ENCODE measurements around the gene MICAL1. TPM values are rescaled to one million over a fixed set of nuclear protein-coding genes. Genes with fewer than 3 reads are reported as not detected.
A peak's percentile ranks its signal among the peaks of the same experiment; 100 is the strongest.

MICAL1 gene
- total RNA-seq, 1 experiment from 2014 or later: 9.1 TPM

GRCh38 chr6:109456111-109456583 lies 575 bp upstream of the MICAL1 start:
- H3K36me3 ChIP-seq (ENCODE audit: low read depth, low read length): 0 out of 2 replicates have a peak, but pooled peaks cover under 1% of the 10 kb centered on the region
- peak overlapping the region; percentile 84 for H3K4me3 ChIP-seq (ENCODE audit: low read length)
- H3K9me2 ChIP-seq (replicated peaks; ENCODE audit: low read length): no peaks in the 10 kb centered on the region
- no peak for TF ChIP-seq EZH2phosphoT487 (IDR thresholded peaks at IDR 0.05; ENCODE audit: borderline replicate concordance, low read length)
- no peak for TF ChIP-seq EZH2 (IDR thresholded peaks at IDR 0.05; ENCODE audit: low read length, unreplicated experiment)
- no peaks in the 10 kb centered on the region for H3K79me2 ChIP-seq (ENCODE audit: low read length)
- H3K27ac ChIP-seq (ENCODE audit: low read length): no peak overlapping the region
- H3K27me3 ChIP-seq (ENCODE audit: low read length): no peaks in the 10 kb centered on the region
- peaks cover 18% of the 10 kb centered on the region; the same call in 1 of the 2 replicates for H3K4me1 ChIP-seq (ENCODE audit: insufficient read depth, low read length)
- no TSS peak for BruUV-seq (replicated peaks)
- no peak for DNase-seq
- H3K9ac ChIP-seq (ENCODE audit: low read length): peak overlapping the region; percentile 54
- peak overlapping the region; percentile 92 for H3K4me2 ChIP-seq (ENCODE audit: low read length)
- H3K9me3 ChIP-seq (ENCODE audit: low read length): no peaks in the 10 kb centered on the region
- no peaks in the 10 kb centered on the region for H4K20me1 ChIP-seq (ENCODE audit: low read length)
- ChIA-PET POLR2A (ENCODE audit: unreplicated experiment) (no interaction called here), CTCF (no interaction called here)
- no peak; the same call in 1 of the 2 replicates for ATAC-seq
- peak overlapping the region; percentile 84 for H2AFZ ChIP-seq (ENCODE audit: low read length)
- intact Hi-C loops (cut with micrococcal nuclease): no loop called here
- H3F3A ChIP-seq (ENCODE audit: low read length, unreplicated experiment): no peaks in the 10 kb centered on the region

DNA sequence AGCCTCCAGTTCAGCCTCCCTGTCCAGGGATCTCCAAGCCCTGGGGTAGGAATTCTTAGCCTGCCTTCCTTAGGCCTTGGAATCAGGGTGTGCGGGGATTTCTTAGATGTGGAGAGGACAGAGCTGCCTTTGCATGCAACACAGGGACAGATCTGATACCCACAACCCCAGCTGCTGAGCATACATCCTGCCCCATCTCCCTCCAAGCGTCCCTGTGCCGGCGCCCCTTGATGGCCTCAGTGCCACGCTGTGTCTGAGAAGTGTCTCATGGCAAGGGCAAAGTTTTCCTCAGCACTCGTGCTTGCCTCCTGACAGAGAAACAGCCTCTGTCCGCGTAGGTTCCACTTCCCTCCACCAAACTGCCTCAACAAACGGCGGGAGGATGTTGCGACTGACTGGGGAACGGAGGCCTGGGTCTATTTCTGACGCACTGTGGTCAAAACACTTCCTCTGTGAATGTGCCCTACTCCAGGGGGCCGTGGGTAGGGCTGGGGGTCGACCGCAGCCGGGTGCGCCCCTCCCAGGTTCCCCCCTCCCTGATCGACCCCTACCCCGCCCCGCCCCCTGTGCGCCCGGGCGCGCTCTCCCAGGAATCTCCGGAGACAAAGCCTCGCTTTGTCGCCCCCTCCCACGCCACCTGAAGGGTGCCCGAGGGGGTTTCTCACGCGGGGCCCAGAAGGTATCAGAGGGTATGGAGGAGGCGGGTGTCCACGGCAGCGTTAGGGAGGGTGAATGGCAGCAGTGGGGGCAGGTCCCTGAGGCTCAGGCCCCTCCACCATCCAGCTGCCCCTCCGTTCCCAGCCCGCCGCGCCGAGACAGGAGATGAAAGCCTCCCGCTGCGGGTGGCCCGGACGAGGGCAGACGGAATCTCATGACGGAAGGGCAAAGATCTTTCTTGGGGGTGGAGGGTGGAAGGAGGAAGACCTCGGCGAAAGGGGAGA lies 806 bp downstream of the MICAL1 start:
- Histone ChIP-seq H3F3A (ENCODE audit: low read length, unreplicated experiment) (no peaks in the 10 kb centered on the region), H3K27ac (ENCODE audit: low read length) (no peak overlapping the region), H3K4me3 (ENCODE audit: low read length) (peak overlapping the region; percentile 84), H3K4me1 (ENCODE audit: insufficient read depth, low read length) (peaks cover 18% of the 10 kb centered on the region; the same call in 1 of the 2 replicates), H3K4me2 (ENCODE audit: low read length) (peak overlapping the region; percentile 89), H3K9ac (ENCODE audit: low read length) (peak overlapping the region; percentile 60), H2AFZ (ENCODE audit: low read length) (peak overlapping the region; percentile 89), H3K36me3 (ENCODE audit: low read depth, low read length) (no peaks in the 10 kb centered on the region), H3K79me2 (ENCODE audit: low read length) (no peaks in the 10 kb centered on the region), H3K27me3 (ENCODE audit: low read length) (no peaks in the 10 kb centered on the region), H3K9me3 (ENCODE audit: low read length) (no peaks in the 10 kb centered on the region), H4K20me1 (ENCODE audit: low read length) (no peaks in the 10 kb centered on the region), H3K9me2 (replicated peaks; ENCODE audit: low read length) (no peaks in the 10 kb centered on the region)
- BruUV-seq (replicated peaks): TSS peak; percentile 24
- DNase-seq (no peak), ATAC-seq (peak; percentile 6)
- TF ChIP-seq CTCF (conservative IDR thresholded peaks at IDR 0.05; ENCODE audit: low read depth, low read length) (no peak), EZH2 (IDR thresholded peaks at IDR 0.05; ENCODE audit: low read length, unreplicated experiment) (no peak), EZH2phosphoT487 (IDR thresholded peaks at IDR 0.05; ENCODE audit: borderline replicate concordance, low read length) (no peak)
- POLR2A ChIA-PET (ENCODE audit: unreplicated experiment): no interaction called here
- intact Hi-C loops (cut with micrococcal nuclease): loop anchor here (1.0 kb wide), 1 partner anchor 13 kb away; no protein-coding TSS in a partner anchor
- CTCF ChIA-PET: no interaction called here

GRCh38 chr6:109453594-109454495 lies 1.7 kb downstream of the MICAL1 start:
- intact Hi-C loops (cut with micrococcal nuclease): no loop called here
- Histone ChIP-seq H3K9ac (ENCODE audit: low read length) (no peak overlapping the region), H3K27me3 (ENCODE audit: low read length) (no peaks in the 10 kb centered on the region), H4K20me1 (ENCODE audit: low read length) (no peaks in the 10 kb centered on the region), H3K9me3 (ENCODE audit: low read length) (no peaks in the 10 kb centered on the region), H3K79me2 (ENCODE audit: low read length) (no peaks in the 10 kb centered on the region), H2AFZ (ENCODE audit: low read length) (no peak overlapping the region), H3K4me1 (ENCODE audit: insufficient read depth, low read length) (peaks cover 18% of the 10 kb centered on the region; the same call in 1 of the 2 replicates), H3K27ac (ENCODE audit: low read length) (no peak overlapping the region), H3F3A (ENCODE audit: low read length, unreplicated experiment) (no peaks in the 10 kb centered on the region), H3K4me2 (ENCODE audit: low read length) (peak overlapping the region; percentile 89), H3K4me3 (ENCODE audit: low read length) (no peak overlapping the region), H3K36me3 (ENCODE audit: low read depth, low read length) (no peaks in the 10 kb centered on the region), H3K9me2 (replicated peaks; ENCODE audit: low read length) (no peaks in the 10 kb centered on the region)
- no peak for ATAC-seq
- TF ChIP-seq CTCF (conservative IDR thresholded peaks at IDR 0.05; ENCODE audit: low read depth, low read length) (no peak), EZH2phosphoT487 (IDR thresholded peaks at IDR 0.05; ENCODE audit: borderline replicate concordance, low read length) (no peak)
- ChIA-PET CTCF (no interaction called here), POLR2A (ENCODE audit: unreplicated experiment) (no interaction called here)
- BruUV-seq (replicated peaks): no TSS peak
- no peak for DNase-seq

Data from PC-3 (cell line).